RWPE2 (cell line): ENCODE results near the gene NAPB.
A peak's percentile ranks its signal among the peaks of the same experiment; 100 is the strongest.

Experiments
- ATAC-seq: fragments of 200-7000 bp; cut with Tn5 transposase; 3 replicates; pipeline ENCODE4 v1.9.1; 2021; ENCODE audit warnings: low read depth
- DNase-seq: peaks from one replicate; pipeline ENCODE4 v3.0.0-alpha.2; 2020; ENCODE audit warnings: low spot score
- H3K27ac ChIP-seq: fragments of 450-650 bp; 2 replicates; pipeline ENCODE4 v1.5.1; 2017; ENCODE audit warnings: mild to moderate bottlenecking; ENCODE audit not compliant: poor library complexity, severe bottlenecking
- H3K27me3 ChIP-seq: fragments of 250-450 bp; sonication (Bioruptor Pico); 2 replicates; pipeline ENCODE4 v1.5.1; 2021; ENCODE audit warnings: mild to moderate bottlenecking, moderate library complexity; ENCODE audit not compliant: insufficient read depth, poor library complexity, severe bottlenecking
- H3K36me3 ChIP-seq: fragments of 250-450 bp; sonication (Bioruptor Pico); 2 replicates; pipeline ENCODE4 v1.5.1; 2020; ENCODE audit warnings: low read depth, mild to moderate bottlenecking, moderate library complexity
- H3K4me1 ChIP-seq: fragments of 250-450 bp; sonication (Bioruptor Pico); 2 replicates; pipeline ENCODE4 v1.5.1; 2021; ENCODE audit warnings: mild to moderate bottlenecking, moderate library complexity; ENCODE audit not compliant: insufficient read depth, poor library complexity, severe bottlenecking
- H3K4me3 ChIP-seq: fragments of 250-450 bp; sonication (Bioruptor Pico); 2 replicates; pipeline ENCODE4 v1.5.1; 2021; ENCODE audit warnings: mild to moderate bottlenecking, moderate library complexity; ENCODE audit not compliant: severe bottlenecking
- H3K9me3 ChIP-seq: fragments of 250-450 bp; sonication (Bioruptor Pico); 2 replicates; pipeline ENCODE4 v1.5.1; 2021; ENCODE audit warnings: mild to moderate bottlenecking, moderate library complexity; ENCODE audit not compliant: severe bottlenecking
- CTCF ChIP-seq: fragments of 450-650 bp; IDR thresholded peaks from one replicate; pipeline ENCODE4 v1.5.1; 2017; ENCODE audit warnings: mild to moderate bottlenecking, moderate library complexity; ENCODE audit not compliant: poor library complexity, severe bottlenecking

Gene NAPB

GRCh38 chr20:23451956-23452487 is 30.7 kb upstream of the NAPB start:
- Histone ChIP-seq H3K27me3 (no peaks in the 10 kb centered on the region), H3K27ac (no peak overlapping the region), H3K4me1 (no peaks in the 10 kb centered on the region), H3K4me3 (no peak overlapping the region), H3K36me3 (no peaks in the 10 kb centered on the region), H3K9me3 (no peaks in the 10 kb centered on the region)
- DNase-seq (no peak), ATAC-seq (no peak)
- no peak for TF ChIP-seq CTCF

GRCh38 chr20:23450877-23451276 is 29.6 kb upstream of the NAPB start:
- H3K4me1 ChIP-seq: peaks cover under 1% of the 10 kb centered on the region
- no peaks in the 10 kb centered on the region for H3K27me3 ChIP-seq
- TF ChIP-seq CTCF: no peak
- DNase-seq: no peak
- no peak for ATAC-seq
- no peaks in the 10 kb centered on the region for H3K36me3 ChIP-seq
- H3K4me3 ChIP-seq: no peak overlapping the region
- H3K27ac ChIP-seq: no peak overlapping the region
- no peaks in the 10 kb centered on the region for H3K9me3 ChIP-seq

- TF ChIP-seq CTCF: no peak
- no peaks in the 10 kb centered on the region for H3K36me3 ChIP-seq
- no peaks in the 10 kb centered on the region for H3K9me3 ChIP-seq
- H3K4me1 ChIP-seq: peaks cover 6% of the 10 kb centered on the region
- no peak overlapping the region for H3K4me3 ChIP-seq
- H3K27me3 ChIP-seq: no peaks in the 10 kb centered on the region
- H3K27ac ChIP-seq: no peak overlapping the region
- DNase-seq (no peak), ATAC-seq (no peak)
These were observed 28.1 kb upstream of the NAPB start for GRCh38 chr20:23449421-23449820.

GRCh38 chr20:23448167-23448566 is 26.9 kb upstream of the NAPB start:
- no peak for TF ChIP-seq CTCF
- Histone ChIP-seq H3K4me3 (no peak overlapping the region), H3K4me1 (peaks cover 6% of the 10 kb centered on the region), H3K36me3 (no peaks in the 10 kb centered on the region), H3K27me3 (no peaks in the 10 kb centered on the region), H3K9me3 (no peaks in the 10 kb centered on the region), H3K27ac (no peak overlapping the region)
- ATAC-seq: no peak
- no peak for DNase-seq

GRCh38 chr20:23446505-23446904 is 25.2 kb upstream of the NAPB start:
- no peaks in the 10 kb centered on the region for H3K9me3 ChIP-seq
- H3K4me3 ChIP-seq: no peak overlapping the region
- H3K27me3 ChIP-seq: no peaks in the 10 kb centered on the region
- TF ChIP-seq CTCF: peak; percentile 15
- peaks cover 6% of the 10 kb centered on the region for H3K4me1 ChIP-seq
- ATAC-seq (no peak), DNase-seq (no peak)
- no peaks in the 10 kb centered on the region for H3K36me3 ChIP-seq
- no peak overlapping the region for H3K27ac ChIP-seq
